ENCODE measurements around the gene MEST.

- TF ChIP-seq GATA2 (IDR thresholded peaks at IDR 0.05; ENCODE audit: low read depth, low read length) (no peak), GATA3 (IDR thresholded peaks at IDR 0.05; ENCODE audit: low read depth, low read length) (no peak)
Observed at GRCh38 chr7:130544356-130544755, 52.5 kb downstream of the MEST start.
